DND-41 (cell line): ENCODE measurements around the gene NHLRC4.

Experiments
- EZH2 ChIP-seq: IDR thresholded peaks from 3 replicates; pipeline ENCODE4 v1.6.1; 2012; ENCODE audit warnings: borderline replicate concordance, low read depth, mild to moderate bottlenecking, moderate library complexity, low read length, inconsistent platforms; ENCODE audit not compliant: severe bottlenecking
- TF ChIP-seq, protein P1 (sequence below): IDR thresholded peaks from 2 replicates; pipeline ENCODE4 v1.5.1; 2012; ENCODE audit warnings: borderline replicate concordance, low read length, moderate library complexity, mild to moderate bottlenecking; ENCODE audit not compliant: poor library complexity, severe bottlenecking; ENCODE audit errors: extremely low read depth

GRCh38 chr16:548586-548985 is 18.2 kb upstream of the NHLRC4 start:
- TF ChIP-seq, protein P1, sequence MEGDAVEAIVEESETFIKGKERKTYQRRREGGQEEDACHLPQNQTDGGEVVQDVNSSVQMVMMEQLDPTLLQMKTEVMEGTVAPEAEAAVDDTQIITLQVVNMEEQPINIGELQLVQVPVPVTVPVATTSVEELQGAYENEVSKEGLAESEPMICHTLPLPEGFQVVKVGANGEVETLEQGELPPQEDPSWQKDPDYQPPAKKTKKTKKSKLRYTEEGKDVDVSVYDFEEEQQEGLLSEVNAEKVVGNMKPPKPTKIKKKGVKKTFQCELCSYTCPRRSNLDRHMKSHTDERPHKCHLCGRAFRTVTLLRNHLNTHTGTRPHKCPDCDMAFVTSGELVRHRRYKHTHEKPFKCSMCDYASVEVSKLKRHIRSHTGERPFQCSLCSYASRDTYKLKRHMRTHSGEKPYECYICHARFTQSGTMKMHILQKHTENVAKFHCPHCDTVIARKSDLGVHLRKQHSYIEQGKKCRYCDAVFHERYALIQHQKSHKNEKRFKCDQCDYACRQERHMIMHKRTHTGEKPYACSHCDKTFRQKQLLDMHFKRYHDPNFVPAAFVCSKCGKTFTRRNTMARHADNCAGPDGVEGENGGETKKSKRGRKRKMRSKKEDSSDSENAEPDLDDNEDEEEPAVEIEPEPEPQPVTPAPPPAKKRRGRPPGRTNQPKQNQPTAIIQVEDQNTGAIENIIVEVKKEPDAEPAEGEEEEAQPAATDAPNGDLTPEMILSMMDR: no peak
- no peak for TF ChIP-seq EZH2
